Measurements from ENCODE around the gene SENP1. TPM values are rescaled to one million over a fixed set of nuclear protein-coding genes. Genes with fewer than 3 reads are reported as not detected.
A peak's percentile ranks its signal among the peaks of the same experiment; 100 is the strongest.

The SENP1 gene
- total and polyA plus RNA-seq, 2 of the 13 experiments (the other 11 are each of a cell fraction or from before 2014, with no cell fraction given) = 14.0 to 20.2 TPM

- TF ChIP-seq FOXK2 (IDR thresholded peaks at IDR 0.05) = no peak
- no peak for TF ChIP-seq PAX8 (CRISPR knock-in tag; IDR thresholded peaks at IDR 0.05; ENCODE audit: borderline replicate concordance)
- TF ChIP-seq, protein P1, sequence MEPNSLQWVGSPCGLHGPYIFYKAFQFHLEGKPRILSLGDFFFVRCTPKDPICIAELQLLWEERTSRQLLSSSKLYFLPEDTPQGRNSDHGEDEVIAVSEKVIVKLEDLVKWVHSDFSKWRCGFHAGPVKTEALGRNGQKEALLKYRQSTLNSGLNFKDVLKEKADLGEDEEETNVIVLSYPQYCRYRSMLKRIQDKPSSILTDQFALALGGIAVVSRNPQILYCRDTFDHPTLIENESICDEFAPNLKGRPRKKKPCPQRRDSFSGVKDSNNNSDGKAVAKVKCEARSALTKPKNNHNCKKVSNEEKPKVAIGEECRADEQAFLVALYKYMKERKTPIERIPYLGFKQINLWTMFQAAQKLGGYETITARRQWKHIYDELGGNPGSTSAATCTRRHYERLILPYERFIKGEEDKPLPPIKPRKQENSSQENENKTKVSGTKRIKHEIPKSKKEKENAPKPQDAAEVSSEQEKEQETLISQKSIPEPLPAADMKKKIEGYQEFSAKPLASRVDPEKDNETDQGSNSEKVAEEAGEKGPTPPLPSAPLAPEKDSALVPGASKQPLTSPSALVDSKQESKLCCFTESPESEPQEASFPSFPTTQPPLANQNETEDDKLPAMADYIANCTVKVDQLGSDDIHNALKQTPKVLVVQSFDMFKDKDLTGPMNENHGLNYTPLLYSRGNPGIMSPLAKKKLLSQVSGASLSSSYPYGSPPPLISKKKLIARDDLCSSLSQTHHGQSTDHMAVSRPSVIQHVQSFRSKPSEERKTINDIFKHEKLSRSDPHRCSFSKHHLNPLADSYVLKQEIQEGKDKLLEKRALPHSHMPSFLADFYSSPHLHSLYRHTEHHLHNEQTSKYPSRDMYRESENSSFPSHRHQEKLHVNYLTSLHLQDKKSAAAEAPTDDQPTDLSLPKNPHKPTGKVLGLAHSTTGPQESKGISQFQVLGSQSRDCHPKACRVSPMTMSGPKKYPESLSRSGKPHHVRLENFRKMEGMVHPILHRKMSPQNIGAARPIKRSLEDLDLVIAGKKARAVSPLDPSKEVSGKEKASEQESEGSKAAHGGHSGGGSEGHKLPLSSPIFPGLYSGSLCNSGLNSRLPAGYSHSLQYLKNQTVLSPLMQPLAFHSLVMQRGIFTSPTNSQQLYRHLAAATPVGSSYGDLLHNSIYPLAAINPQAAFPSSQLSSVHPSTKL (CRISPR knock-in tag; IDR thresholded peaks at IDR 0.05) = peak; percentile 52; the same call in 1 of the 2 replicates
- peak; percentile 95 for TF ChIP-seq TARDBP (CRISPR knock-in tag; IDR thresholded peaks at IDR 0.05)
- peak; percentile 93 for TF ChIP-seq RBM39 (IDR thresholded peaks at IDR 0.05; ENCODE audit: low read depth, low read length, poor library complexity, severe bottlenecking)
- TF ChIP-seq CBX5 (CRISPR knock-in tag; IDR thresholded peaks at IDR 0.05; ENCODE audit: borderline replicate concordance) = peak; percentile 16; the same call in 1 of the 2 replicates
- no peak for TF ChIP-seq DBP (CRISPR knock-in tag; IDR thresholded peaks at IDR 0.05; ENCODE audit: not compliant biosample characterization)
- no peak for TF ChIP-seq HNRNPUL1 (IDR thresholded peaks at IDR 0.05; ENCODE audit: low read depth, low read length)
- no peak; the same call in 1 of the 2 replicates for TF ChIP-seq FOXA3 (CRISPR knock-in tag; IDR thresholded peaks at IDR 0.05)
- TF ChIP-seq ZFP90 (CRISPR knock-in tag; IDR thresholded peaks at IDR 0.05; ENCODE audit: borderline replicate concordance) = no peak
- peak; percentile 94; the same call in 1 of the 2 replicates for TF ChIP-seq KDM3A (CRISPR knock-in tag; IDR thresholded peaks at IDR 0.05; ENCODE audit: low read depth)
- TF ChIP-seq GTF2F1 (IDR thresholded peaks at IDR 0.05; ENCODE audit: low read length) = no peak
- no peak for TF ChIP-seq ZSCAN12 (CRISPR knock-in tag; IDR thresholded peaks at IDR 0.05)
- TF ChIP-seq ZNF138 (CRISPR knock-in tag; IDR thresholded peaks at IDR 0.05; ENCODE audit: low read depth) = no peak
- 0 out of 2 replicates have a peak, but pooled peaks have one; percentile 37 for TF ChIP-seq SMYD3 (CRISPR knock-in tag; IDR thresholded peaks at IDR 0.05)
- TF ChIP-seq, protein P2, sequence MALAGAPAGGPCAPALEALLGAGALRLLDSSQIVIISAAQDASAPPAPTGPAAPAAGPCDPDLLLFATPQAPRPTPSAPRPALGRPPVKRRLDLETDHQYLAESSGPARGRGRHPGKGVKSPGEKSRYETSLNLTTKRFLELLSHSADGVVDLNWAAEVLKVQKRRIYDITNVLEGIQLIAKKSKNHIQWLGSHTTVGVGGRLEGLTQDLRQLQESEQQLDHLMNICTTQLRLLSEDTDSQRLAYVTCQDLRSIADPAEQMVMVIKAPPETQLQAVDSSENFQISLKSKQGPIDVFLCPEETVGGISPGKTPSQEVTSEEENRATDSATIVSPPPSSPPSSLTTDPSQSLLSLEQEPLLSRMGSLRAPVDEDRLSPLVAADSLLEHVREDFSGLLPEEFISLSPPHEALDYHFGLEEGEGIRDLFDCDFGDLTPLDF (CRISPR knock-in tag; IDR thresholded peaks at IDR 0.05) = peak; percentile 89
- peak; percentile 61 to 79 for TF ChIP-seq POLR2A (IDR thresholded peaks at IDR 0.05; ENCODE audit: insufficient read depth in 1 of 2, low read depth in 2 of 2, low read length in 2 of 2)
- TF ChIP-seq NR2F6 (IDR thresholded peaks at IDR 0.05) = peak; percentile 38
- TF ChIP-seq NR2F6 (CRISPR knock-in tag; IDR thresholded peaks at IDR 0.05) = peak; percentile 79
- TF ChIP-seq ZNF451 (CRISPR knock-in tag; IDR thresholded peaks at IDR 0.05) = peak; percentile 77; the same call in 1 of the 2 replicates
- peak; percentile 42; the same call in 1 of the 2 replicates for TF ChIP-seq HOXA5 (CRISPR knock-in tag; IDR thresholded peaks at IDR 0.05)
- TF ChIP-seq ZNF792 (CRISPR knock-in tag; IDR thresholded peaks at IDR 0.05) = 0 out of 2 replicates have a peak, but pooled peaks have one; percentile 42
- TF ChIP-seq, protein P3, sequence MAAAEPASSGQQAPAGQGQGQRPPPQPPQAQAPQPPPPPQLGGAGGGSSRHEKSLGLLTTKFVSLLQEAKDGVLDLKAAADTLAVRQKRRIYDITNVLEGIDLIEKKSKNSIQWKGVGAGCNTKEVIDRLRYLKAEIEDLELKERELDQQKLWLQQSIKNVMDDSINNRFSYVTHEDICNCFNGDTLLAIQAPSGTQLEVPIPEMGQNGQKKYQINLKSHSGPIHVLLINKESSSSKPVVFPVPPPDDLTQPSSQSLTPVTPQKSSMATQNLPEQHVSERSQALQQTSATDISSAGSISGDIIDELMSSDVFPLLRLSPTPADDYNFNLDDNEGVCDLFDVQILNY (CRISPR knock-in tag; conservative IDR thresholded peaks at IDR 0.05) = peak; percentile 91
- no peak for TF ChIP-seq SMARCE1 (IDR thresholded peaks at IDR 0.05; ENCODE audit: borderline replicate concordance)
These were observed at the start of gene SENP1 (continued) for GRCh38 chr12:48105867-48106680.

Data from HepG2 (cell line).